Epithelial cell of prostate (primary cell): Measurements from ENCODE around the gene MED13L.

Source experiments
- DNase-seq: peaks from one replicate; pipeline ENCODE4 v3.0.0-alpha.2; 2011; ENCODE audit warnings: low read depth, low spot score
- H3K27ac ChIP-seq: fragments of 450-650 bp; 2 replicates; pipeline ENCODE4 v1.5.1; 2017; ENCODE audit warnings: mild to moderate bottlenecking

MED13L gene

GRCh38 chr12:115912440-115912839, 365.1 kb downstream of the MED13L start:
- no peak overlapping the region for H3K27ac ChIP-seq
- no peak for DNase-seq

- H3K27ac ChIP-seq = no peak overlapping the region
- DNase-seq = no peak
Observed at GRCh38 chr12:115911360-115911759, 366.1 kb downstream of the MED13L start.

GRCh38 chr12:115910057-115910456, 367.4 kb downstream of the MED13L start:
- no peak for DNase-seq
- no peak overlapping the region for H3K27ac ChIP-seq
